ENCODE results near the gene THEMIS. TPM values are rescaled to one million over a fixed set of nuclear protein-coding genes. Genes with fewer than 3 reads are reported as not detected.
"Not testable (repeated sequence)": the region's sequence is repeated elsewhere in the genome, so short reads cannot be mapped to it uniquely, and the experiment has no call there.

THEMIS gene
- total RNA-seq, 4 donors from 2014 or later, result 3.8 to 9.1 (median 6.0) TPM

DNA sequence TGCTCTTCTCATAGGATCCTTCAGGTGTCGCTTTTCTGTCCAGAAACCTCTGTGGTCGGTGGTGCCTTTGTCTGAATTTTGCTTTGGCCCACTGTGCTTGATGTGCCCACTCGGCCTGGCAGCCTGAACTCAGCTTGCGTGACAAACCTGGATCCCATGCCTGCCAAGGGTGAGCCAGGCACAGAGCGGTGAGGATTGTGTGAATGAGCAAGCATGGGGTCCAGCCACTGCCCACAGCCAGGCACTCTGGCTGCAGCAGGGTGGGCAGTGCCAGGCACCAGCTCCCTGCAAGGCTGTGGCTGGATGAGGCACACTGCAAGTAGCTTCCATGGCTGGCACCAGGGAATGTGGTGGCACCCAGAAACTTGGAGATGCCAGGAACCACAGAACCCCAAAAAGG lies 110.3 kb downstream of the THEMIS start:
- no peak for TF ChIP-seq POLR2A (IDR thresholded peaks at IDR 0.05)
- TF ChIP-seq, protein P1, sequence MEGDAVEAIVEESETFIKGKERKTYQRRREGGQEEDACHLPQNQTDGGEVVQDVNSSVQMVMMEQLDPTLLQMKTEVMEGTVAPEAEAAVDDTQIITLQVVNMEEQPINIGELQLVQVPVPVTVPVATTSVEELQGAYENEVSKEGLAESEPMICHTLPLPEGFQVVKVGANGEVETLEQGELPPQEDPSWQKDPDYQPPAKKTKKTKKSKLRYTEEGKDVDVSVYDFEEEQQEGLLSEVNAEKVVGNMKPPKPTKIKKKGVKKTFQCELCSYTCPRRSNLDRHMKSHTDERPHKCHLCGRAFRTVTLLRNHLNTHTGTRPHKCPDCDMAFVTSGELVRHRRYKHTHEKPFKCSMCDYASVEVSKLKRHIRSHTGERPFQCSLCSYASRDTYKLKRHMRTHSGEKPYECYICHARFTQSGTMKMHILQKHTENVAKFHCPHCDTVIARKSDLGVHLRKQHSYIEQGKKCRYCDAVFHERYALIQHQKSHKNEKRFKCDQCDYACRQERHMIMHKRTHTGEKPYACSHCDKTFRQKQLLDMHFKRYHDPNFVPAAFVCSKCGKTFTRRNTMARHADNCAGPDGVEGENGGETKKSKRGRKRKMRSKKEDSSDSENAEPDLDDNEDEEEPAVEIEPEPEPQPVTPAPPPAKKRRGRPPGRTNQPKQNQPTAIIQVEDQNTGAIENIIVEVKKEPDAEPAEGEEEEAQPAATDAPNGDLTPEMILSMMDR (IDR thresholded peaks at IDR 0.05), result no peak
- H3K27me3 ChIP-seq, result no peaks in the 10 kb centered on the region
- DNase-seq, result no peak
- H3K9me3 ChIP-seq, result no peaks in the 10 kb centered on the region
- H3K27ac ChIP-seq, result no peak overlapping the region
- no peak overlapping the region for H3K4me3 ChIP-seq
- no peaks in the 10 kb centered on the region for H3K4me1 ChIP-seq
- no peaks in the 10 kb centered on the region for H3K36me3 ChIP-seq

DNA sequence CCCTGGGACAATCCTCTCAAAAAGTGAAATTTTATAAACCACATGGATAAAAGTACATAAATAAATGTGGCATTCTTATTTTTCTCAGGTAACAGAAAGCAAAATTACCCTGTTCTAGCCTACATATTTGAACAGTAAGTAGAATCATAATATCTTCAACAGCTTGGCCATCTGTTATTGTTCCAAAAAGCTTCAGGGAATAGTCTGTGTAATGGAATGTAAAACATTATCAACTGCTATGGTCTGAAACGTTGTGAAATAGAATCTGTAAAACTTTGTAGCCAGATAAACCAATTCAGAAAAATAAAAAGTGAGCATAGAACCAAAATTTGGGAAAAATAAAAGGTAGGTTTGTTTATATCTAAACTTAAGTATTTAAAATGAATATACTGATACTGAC lies 114.7 kb downstream of the THEMIS start:
- Histone ChIP-seq H3K36me3 (no peaks in the 10 kb centered on the region), H3K4me1 (no peaks in the 10 kb centered on the region), H3K9me3 (no peaks in the 10 kb centered on the region), H3K27me3 (no peaks in the 10 kb centered on the region), H3K4me3 (no peak overlapping the region), H3K27ac (no peak overlapping the region)
- TF ChIP-seq, protein P1 (IDR thresholded peaks at IDR 0.05), result no peak
- TF ChIP-seq POLR2A (IDR thresholded peaks at IDR 0.05), result no peak
- DNase-seq, result no peak

DNA sequence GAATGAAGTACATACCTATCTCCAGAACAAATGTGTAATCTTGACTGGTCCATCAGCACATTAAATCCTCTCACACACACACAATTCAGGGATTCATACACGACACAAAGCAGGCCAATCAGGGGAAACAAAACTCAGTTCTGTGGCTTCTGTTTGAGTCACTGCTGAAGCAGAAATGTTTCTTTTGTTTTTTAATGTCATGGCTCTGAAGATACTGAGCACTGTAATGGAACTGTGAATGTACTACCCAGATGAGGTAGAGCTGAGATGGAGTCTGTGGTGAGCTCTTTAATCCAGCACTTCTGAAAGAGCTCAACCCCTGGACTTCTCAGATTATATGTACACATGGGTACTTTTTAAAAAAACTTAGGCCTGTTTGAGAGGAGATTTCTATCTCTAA lies 116.4 kb downstream of the THEMIS start:
- Histone ChIP-seq H3K27me3 (no peaks in the 10 kb centered on the region), H3K9me3 (no peaks in the 10 kb centered on the region), H3K4me1 (no peaks in the 10 kb centered on the region), H3K27ac (no peak overlapping the region), H3K4me3 (no peak overlapping the region), H3K36me3 (no peaks in the 10 kb centered on the region)
- no peak for DNase-seq
- TF ChIP-seq, protein P1 (IDR thresholded peaks at IDR 0.05), result no peak
- TF ChIP-seq POLR2A (IDR thresholded peaks at IDR 0.05), result no peak

DNA sequence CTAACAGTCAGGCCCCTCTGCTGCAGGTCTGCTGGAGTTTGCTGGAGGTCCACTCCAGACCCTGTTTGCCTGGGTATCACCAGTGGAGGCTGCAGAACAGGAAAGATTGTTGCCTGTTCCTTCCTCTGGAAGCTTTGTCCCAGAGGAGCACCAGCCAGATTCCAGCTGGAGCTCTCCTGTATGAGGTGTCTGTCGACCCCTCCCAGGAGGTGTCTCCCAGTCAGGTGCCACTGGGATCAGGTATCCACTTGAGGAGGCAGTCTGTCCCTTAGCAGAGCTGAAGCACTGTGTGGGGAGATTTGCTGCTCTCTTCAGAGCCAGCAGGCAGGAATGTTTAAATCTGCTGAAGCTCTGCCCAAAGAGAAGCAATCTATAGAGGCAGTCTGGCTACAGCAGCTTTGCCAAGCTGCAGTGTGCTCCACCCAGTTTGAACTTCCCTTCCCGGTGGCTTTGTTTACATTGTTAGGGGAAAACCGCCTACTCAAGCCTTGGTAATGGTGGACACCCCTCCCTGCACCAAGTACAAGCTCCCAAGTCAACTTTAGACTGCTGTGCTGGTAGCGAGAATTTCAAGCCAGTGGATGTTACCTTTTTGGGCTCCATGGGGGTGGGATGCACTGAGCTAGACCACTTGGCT lies 119.1 kb downstream of the THEMIS start:
- DNase-seq, result not testable (repeated sequence)

DNA sequence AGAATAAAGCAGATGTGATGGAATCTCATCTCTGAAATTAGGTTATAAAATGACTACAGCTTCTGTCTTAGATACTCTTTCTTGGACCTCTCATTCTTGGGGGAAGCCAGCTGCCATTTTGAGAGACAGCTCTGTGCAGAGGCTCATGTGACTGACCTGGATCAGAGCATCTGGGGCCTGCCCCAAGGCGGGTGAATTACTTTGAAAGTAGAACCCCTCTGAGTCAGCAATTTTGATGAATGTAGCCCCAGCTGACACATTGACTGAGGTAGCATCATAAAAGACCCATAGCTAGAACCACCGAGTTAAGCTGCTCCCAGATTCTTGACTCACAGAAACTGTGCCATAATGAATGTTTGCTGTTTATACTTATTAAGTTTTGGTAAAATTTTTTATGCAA lies 124.5 kb downstream of the THEMIS start:
- DNase-seq, result no peak
- Histone ChIP-seq H3K9me3 (no peaks in the 10 kb centered on the region), H3K4me1 (no peaks in the 10 kb centered on the region), H3K4me3 (no peak overlapping the region), H3K27ac (no peak overlapping the region), H3K36me3 (no peaks in the 10 kb centered on the region), H3K27me3 (no peaks in the 10 kb centered on the region)
- no peak for TF ChIP-seq POLR2A (IDR thresholded peaks at IDR 0.05)
- TF ChIP-seq, protein P1 (IDR thresholded peaks at IDR 0.05), result no peak

More for the DNA sequence above, 119.1 kb downstream of the THEMIS start:
- H3K27ac ChIP-seq, H3K27me3 ChIP-seq, H3K4me3 ChIP-seq, H3K36me3 ChIP-seq, H3K4me1 ChIP-seq, H3K9me3 ChIP-seq: not testable (repeated sequence)

DNA sequence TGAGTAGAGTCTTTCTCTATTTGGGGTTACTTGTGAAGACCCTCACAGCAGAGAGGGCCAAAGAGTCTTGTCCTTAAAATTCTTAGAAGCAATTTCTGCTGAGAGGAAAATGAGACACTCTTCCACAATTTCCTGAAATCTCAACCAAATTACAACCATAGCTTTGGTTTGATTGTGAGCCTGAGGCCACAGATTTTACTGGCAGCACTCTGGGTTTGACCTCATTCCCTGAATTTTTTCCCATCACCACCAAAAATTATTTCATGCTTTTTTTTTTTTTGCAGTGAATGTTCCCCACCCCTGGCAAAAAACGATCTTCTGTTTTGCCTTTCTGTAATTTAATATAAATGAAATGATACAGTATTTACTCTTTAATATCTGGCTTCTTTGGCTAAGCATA lies 125.5 kb downstream of the THEMIS start:
- Histone ChIP-seq H3K4me1 (no peaks in the 10 kb centered on the region), H3K27me3 (no peaks in the 10 kb centered on the region), H3K9me3 (no peaks in the 10 kb centered on the region), H3K27ac (no peak overlapping the region), H3K4me3 (no peak overlapping the region), H3K36me3 (no peaks in the 10 kb centered on the region)
- TF ChIP-seq, protein P1 (IDR thresholded peaks at IDR 0.05), result no peak
- TF ChIP-seq POLR2A (IDR thresholded peaks at IDR 0.05), result no peak
- DNase-seq, result no peak

Measured in Peyer's patch (tissue), 4 donors.